HT-29 (cell line): ENCODE measurements around the gene RAPGEF6. TPM values are rescaled to one million over a fixed set of nuclear protein-coding genes. Genes with fewer than 3 reads are reported as not detected.
A peak's percentile ranks its signal among the peaks of the same experiment; 100 is the strongest.
"Not testable (repeated sequence)": the region's sequence is repeated elsewhere in the genome, so short reads cannot be mapped to it uniquely, and the experiment has no call there.

Source experiments
- DNase-seq: peaks from one replicate; pipeline ENCODE4 v3.0.0-alpha.2; 2015; ENCODE audit warnings: low spot score
- total RNA-seq: library from RNA; depleted of rRNA; stranded (reverse); fragments of >200 nt; shearing (Covaris generic); gene quantifications from 2 replicates; pipeline ENCODE4 v1.2.3, GENCODE V29; 2014; rRNA removed

Gene RAPGEF6, protein sequence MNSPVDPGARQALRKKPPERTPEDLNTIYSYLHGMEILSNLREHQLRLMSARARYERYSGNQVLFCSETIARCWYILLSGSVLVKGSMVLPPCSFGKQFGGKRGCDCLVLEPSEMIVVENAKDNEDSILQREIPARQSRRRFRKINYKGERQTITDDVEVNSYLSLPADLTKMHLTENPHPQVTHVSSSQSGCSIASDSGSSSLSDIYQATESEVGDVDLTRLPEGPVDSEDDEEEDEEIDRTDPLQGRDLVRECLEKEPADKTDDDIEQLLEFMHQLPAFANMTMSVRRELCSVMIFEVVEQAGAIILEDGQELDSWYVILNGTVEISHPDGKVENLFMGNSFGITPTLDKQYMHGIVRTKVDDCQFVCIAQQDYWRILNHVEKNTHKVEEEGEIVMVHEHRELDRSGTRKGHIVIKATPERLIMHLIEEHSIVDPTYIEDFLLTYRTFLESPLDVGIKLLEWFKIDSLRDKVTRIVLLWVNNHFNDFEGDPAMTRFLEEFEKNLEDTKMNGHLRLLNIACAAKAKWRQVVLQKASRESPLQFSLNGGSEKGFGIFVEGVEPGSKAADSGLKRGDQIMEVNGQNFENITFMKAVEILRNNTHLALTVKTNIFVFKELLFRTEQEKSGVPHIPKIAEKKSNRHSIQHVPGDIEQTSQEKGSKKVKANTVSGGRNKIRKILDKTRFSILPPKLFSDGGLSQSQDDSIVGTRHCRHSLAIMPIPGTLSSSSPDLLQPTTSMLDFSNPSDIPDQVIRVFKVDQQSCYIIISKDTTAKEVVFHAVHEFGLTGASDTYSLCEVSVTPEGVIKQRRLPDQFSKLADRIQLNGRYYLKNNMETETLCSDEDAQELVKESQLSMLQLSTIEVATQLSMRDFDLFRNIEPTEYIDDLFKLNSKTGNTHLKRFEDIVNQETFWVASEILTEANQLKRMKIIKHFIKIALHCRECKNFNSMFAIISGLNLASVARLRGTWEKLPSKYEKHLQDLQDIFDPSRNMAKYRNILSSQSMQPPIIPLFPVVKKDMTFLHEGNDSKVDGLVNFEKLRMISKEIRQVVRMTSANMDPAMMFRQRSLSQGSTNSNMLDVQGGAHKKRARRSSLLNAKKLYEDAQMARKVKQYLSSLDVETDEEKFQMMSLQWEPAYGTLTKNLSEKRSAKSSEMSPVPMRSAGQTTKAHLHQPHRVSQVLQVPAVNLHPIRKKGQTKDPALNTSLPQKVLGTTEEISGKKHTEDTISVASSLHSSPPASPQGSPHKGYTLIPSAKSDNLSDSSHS (N-terminal part only)
- 7.3 and 7.4 TPM in 2 replicates for total RNA-seq

DNA sequence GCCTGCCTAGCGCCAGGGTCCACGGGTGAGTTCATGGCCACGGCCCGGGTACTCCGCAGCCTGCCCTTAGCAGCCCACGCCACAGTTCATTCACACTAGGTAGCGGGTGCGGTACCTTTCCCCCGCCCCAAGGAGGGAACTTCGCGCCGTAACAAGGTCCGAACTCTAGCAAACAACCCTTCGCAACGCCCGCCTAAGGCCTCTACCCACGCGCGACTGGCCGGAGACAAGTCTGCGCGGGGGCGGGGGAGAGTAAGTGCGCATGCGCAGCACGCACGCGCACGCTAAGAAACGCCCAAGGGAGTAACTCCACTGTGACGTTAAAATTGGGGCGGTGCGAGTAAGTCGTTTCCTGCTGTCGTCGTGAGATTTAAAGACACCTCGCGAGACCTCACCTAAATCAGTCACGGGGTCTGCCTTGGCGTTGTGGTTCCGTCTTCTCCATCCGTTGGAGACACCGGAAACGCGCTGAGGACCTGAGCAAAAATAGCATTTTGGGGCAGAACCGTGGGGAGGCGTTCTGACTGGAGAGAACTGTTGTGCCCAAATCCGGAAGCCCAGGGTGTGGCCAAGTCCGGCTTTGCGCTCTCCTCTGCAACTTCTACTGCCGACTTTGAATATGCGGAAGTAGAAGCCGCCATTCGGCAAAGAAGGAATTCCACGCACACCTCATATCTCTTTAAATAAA, at the start of gene RAPGEF6:
RAPGEF6 (minus strand) TSS at position 234 of the 688 bp plus-strand sequence; CDS start at position 35, 199 bp downstream.
- peak; percentile 98 for DNase-seq

DNA sequence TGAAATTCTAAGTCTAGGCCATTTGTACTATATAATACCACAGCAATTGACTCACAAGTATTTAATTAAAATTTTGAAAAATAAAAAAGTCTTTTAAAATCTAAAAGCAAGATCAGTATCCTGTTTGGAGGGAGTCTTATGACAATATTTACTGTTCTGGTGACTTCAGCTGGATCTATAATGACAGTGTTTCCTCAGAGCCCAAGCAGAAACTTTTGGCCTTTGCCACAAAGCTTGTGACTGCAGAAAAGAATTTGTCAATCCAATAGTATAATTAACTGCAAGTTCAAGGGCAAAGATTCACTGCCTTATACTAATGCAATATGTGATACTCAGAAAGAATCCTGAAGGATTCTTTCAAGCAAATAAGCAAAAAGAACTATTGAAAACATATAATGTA, 49.6 kb upstream of the RAPGEF6 start:
- no peak for DNase-seq

DNA sequence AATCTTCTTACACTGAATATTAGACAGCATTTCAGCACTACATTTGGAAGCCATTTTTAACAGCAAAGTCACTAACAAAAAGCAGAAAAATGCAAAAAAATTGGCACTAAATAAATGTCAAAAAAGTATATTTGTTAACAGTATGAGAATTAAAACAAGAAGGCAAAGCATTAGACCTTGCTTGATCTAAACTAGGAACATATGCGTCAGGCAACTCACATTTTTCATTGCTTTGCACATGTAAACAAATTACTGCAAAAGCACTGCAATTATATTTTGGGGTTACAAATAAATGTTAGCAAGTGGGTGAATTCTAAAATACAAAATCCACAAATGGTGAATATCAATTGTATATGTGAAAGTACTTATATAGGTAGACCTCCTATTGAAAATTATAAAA, 49.0 kb upstream of the RAPGEF6 start:
- DNase-seq: no peak

DNA sequence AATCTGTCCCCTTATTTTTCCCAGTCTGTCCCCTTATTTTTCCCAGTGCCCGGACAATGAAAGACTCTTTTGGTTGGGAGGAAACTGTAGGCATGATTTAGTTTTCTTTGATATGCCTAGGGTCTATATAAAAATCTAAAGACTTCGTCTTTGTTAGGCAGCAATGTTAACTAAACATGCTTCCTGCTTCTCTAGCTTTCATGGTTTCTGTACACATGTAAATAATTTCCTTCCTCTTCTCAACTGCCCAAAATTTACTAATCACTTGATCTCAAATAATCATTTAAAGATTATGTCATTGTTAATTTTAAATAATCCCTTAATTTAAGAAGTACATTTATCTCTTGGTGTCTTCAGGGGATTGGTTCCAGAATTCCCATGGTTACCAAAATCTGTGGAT, 47.8 kb upstream of the RAPGEF6 start:
- DNase-seq: no peak

DNA sequence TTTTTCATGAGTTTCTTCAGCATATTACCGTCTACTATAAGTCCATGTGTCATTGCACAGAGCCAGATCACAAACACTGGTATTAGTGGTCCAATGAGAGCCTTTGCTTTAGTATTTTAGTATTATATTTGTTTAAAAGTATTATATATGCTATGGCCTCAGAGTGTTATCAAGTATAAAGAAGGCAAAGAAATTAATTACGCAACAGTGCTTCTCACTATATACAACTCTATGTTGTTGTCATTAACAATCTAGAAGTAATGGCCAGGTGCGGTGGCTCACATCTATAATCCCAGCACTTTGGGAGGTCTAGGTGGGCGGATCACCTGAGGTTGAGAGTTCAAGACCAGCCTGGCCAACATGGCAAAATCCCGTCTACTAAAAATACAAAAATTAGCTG, 47.1 kb upstream of the RAPGEF6 start:
- DNase-seq: no peak

DNA sequence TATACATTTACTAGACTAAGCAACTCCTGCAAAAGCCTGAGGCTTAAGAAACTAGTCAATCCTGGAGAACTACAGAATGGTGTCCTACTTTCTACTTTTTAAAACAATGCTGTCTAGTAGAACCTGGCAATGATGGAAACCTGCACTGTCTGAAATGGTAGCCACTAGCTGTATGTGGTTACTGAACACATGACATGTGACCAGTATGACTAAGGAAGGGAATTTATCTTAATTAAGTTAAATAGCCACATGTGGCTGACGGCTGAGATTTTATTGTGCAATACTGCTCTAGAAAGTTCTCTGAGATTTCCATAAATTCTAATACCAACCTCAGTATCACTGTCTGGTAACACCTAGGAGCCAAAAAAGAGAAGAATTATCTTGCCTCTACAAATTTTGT, 44.9 kb upstream of the RAPGEF6 start:
- no peak for DNase-seq

DNA sequence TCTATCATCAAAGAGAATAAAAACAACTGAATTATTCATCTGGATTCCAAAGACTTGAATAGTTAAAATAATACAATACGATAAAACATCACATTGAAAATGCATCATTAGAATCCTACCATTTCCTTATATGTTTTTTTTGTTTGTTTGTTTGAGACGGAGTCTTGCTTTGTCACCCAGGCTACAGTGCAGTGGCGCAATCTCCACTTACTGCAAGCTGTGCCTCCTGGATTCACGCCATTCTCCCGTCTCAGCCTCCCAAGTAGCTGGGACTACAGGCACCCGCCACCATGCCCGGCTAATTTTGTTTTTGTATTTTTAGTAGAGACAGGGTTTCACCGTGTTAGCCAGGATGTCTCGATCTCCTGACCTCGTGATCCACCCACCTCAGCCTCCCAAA, 43.2 kb upstream of the RAPGEF6 start:
- not testable (repeated sequence) for DNase-seq

DNA sequence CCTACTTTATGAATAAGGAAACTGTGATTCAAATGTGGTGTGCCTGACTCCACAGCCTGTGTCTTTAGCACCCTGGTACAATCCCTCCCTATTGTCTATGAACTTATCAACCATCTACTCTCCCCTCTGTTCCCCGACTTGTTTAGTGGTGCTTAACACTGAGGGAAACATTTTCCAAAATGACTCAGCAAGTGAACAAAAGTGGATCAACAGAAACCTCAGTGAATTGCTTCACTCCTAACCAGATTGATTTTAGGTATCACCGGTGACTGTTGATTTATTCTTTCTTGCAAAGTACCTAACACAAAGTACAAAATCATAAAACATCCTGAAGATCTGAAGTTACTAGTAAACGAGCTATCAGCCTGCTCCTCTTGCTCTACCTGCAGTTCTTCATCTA, 42.1 kb upstream of the RAPGEF6 start:
- no peak for DNase-seq

DNA sequence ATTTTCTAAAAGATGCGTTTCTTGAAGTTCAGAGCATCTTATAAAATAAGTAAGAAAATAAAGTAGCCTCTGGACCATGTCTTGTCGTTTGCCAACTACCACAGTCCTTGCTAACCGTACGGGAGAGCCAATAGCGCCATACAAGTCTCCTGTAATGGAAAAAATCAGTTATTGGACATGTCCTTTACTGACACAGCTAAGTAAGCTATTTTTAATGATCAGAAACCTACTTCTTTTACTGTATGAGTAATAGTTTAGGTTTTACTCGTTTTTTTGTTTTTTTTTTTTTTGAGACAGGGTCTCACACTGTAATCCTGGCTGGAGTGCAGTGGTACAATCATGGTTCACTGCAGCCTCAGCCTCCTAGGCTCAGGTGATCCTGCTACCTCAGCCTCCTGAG, 37.7 kb upstream of the RAPGEF6 start:
- DNase-seq: no peak

DNA sequence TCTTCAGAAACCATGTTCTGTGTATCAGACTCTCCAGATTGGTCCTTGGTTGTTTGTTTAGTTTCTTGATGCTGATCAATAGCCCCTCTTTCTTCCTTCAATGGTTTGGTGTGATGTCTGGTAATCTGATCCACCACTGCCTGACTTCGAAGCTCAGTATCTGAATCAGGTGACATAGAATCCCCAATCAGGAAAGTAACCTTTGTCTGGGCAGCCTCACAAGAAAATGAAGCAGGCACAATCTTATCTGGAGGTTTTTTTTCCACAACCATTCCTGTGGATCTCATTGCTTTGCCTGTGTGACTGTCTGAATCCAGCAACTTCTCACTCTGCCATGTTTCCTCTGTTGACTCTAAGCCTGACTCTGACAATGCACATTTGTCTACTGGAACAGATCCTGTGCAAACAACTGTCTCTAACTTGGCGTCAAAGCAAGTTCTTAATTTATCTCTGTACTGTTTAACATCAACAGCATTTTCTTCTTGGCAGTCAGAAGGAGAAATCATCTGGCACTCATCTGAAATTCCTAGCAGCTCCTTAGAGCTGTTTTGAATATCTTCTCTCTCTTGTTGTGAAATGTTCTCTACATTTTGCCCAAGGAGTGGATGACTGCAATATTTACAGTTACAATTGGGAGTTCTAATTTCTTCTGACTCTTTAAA, 37.1 kb upstream of the RAPGEF6 start:
- no peak for DNase-seq

DNA sequence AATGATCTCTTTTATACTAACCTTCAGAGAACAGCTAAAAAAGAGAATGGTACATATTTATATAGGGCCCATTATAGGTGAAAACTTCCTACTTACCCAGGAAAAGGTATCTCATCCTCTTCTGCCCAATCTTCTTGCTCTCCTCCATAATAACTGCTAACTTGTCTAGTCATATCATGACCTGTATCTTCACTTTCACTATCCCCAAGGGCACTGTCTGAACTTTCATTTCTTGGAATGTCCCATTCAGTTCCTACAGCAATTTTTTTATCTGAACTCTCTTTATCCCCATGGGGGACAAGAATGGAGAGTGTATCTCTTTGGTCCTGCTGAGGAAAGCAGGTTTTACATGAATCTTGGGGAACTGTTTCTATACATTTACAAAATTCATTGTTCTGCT, 36.4 kb upstream of the RAPGEF6 start:
- DNase-seq: no peak

DNA sequence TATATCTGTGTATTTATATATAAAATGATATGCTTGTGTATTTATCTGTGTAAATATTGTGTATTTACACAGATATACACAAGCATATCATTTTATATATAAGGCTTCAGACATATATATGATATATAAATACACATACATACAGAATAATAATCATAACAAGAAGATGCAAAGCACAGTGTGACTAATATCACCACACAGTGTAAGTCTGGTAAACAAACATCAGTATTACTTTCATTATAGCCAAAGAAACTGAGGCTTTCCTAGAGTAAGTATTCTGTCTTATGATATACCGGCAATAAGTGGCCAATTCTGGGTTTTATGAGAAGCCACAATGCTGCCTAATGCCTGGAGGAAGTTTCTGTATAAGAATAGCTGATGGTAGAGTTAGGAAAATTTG, 29.9 kb upstream of the RAPGEF6 start:
- no peak for DNase-seq

DNA sequence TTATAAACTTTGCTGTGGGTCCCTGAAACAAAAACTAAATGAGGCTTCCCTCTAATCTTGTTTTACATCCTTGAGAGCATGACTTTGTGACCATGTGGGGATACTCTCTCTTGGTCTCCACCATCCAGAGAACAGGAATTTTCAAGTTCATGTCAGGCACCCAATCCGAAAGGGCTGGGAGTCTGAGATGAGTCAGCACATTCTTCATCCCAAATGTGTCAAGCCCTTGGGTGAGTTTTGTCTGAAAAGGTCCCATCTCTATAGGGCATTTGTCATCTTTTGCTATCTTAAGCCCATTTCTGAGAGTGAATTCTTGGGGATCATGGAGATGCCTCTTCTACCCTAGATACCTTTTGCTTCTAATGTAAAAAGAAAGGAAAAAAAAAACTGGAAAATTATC, 26.9 kb upstream of the RAPGEF6 start:
- DNase-seq: no peak

DNA sequence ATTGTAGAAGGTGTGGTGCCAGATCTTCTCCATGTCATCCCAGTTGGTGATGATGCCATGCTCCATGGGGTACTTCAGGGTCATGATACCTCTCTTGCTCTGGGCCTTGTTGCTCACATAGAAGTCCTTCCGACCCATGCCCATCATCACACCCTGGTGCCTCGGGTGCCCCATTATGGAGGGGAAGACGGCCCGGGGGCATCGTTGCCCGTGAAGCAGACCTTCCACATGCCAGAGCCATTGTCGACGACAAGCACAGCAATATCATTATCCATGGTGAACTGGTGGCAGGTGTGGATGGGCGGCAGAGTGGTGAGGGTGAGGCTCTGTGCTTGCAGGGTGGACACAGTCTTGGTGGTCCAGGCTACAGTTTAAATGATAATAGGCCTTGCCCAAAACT, 24.8 kb upstream of the RAPGEF6 start:
- DNase-seq: no peak

DNA sequence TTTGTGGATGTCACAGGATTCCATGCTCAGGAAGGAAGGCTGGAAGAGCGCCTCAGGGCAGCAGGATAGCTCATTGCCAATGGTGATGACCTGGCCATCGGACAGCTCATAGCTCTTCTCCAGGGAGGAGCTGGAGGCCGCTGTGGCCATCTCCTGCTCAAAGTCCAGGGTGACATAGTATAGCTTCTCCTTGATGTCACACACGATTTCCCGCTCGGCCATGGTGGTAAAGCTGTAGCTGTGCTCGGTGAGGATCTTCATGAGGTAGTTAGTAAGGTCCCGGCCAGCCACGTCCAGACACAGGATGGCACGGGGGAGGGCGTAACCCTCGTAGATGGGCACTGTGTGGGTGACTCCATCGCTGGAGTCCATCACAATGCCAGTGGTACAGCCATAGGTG, 24.3 kb upstream of the RAPGEF6 start:
- DNase-seq: no peak

DNA sequence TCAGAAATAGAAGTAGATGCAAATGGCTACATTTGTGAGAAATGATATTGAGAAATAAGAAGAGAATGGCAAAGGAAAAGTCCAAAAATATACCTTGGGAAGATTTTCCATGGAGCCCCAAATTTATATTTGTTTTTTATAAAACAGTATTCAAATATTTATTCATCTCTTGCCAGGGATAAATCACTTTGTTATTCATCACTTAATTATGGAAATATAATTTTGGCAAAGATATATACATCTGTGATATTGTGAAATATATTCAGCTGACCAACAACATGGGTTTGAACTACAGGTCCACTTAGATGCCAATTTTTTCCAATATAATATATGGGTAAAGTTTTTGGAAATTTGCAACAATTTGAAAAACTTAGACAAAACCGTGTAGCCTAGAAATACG, 19.7 kb upstream of the RAPGEF6 start:
- no peak for DNase-seq

DNA sequence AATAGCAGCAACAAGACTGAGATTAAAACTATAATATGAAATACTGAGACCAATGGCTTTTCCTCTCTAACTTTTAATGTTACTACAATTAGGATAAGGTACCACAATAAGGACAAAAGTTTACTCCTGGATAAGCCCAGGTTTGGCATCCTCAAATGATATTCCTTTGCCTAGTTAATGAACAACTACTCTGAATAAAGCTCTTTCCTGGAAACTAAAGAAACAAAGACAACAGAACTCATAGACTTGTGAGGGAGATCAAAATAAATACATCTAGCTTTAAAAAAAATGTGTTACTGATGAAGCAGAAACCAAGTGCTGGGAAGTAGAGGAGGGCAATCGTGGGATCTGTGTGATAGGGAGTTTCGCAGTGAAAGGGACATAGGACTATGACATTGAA, 19.3 kb upstream of the RAPGEF6 start:
- no peak for DNase-seq

DNA sequence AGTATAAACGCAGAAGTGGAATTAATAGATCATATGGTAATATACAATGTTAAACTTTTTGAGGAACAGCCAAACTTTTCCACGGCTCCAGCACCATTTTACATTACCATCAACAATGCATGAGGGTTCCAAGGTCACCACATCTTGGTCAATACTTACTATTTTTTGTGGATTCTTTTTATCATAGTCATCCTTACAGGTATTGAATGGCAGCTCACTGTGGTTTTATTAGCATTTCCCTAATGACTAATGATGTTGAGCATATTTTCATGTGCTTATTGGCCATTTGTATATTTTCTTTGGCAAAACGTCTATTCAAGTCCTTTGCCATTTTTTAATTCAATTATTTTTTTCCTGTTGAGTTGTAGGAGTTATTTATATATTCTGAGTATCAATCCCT, 14.1 kb upstream of the RAPGEF6 start:
- no peak for DNase-seq

DNA sequence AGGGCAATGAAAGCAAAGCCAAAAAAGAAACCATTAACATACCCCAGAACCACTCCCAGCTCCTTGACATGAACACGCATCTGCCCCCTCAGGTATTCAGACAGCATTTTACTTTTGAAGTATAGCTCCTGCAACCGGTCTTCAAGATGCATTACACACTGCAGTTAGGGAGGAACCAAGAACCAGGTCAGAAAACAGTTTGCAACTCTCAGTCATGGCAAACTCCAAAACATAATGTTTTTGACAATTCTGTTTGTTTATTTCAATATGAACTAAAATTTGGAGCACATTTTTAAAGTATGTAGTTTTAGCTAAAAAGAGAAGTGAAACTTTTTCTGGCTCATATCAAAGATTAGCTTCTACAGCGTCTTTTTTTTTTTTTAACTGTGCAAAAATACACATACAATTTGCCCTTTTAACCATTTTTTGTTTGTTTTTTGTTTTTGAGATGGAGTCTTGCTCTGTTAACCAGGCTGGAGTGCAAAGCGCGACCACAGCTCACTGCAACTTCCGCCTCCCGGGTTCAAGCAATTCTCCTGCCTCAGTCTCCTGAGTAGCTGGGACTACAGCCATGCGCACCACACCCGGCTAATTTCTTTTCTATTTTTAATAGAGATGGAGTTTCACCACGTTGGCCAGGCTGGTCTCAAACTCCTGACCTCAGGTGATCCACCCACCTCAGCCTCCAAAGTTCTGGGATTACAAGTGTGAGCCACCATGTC, 12.2 kb upstream of the RAPGEF6 start:
- no peak for DNase-seq

DNA sequence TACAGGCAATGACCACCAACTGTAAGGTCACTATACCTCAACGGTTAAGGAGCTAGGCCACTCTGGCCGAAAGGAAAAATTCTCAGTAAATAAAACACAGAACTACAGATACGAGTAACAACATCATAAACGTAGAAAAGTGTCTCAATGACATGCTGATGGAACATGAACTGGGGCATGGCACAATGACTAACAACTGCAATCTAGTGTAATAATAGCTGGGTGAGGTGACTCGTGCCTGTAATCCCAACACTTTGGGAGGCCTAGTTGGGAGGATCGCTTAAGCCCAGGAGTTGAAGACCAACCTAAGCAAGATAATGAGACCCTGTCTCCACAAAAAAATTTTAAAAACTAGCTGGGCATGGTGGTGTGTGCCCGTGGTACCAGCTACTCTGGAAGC, 9.8 kb upstream of the RAPGEF6 start:
- no peak for DNase-seq
